GM21723 (cell line): ENCODE results near the gene SI.
"Not testable (repeated sequence)": the region's sequence is repeated elsewhere in the genome, so short reads cannot be mapped to it uniquely, and the experiment has no call there.

Experiments
- ATAC-seq: cut with Tn5 transposase; IDR thresholded peaks from one replicate; pipeline ENCODE4 v1.9.1; 2021; ENCODE audit warnings: mild to moderate bottlenecking, moderate library complexity; ENCODE audit not compliant: unreplicated experiment

SI gene

GRCh38 chr3:165078293-165078692, at the start of gene SI:
SI (minus strand) TSS chr3:165078496; CDS start chr3:165076012, 2,484 bp downstream.
- ATAC-seq = no peak

GRCh38 chr3:165125836-165126235, 47.5 kb upstream of the SI start:
- no peak for ATAC-seq

DNA sequence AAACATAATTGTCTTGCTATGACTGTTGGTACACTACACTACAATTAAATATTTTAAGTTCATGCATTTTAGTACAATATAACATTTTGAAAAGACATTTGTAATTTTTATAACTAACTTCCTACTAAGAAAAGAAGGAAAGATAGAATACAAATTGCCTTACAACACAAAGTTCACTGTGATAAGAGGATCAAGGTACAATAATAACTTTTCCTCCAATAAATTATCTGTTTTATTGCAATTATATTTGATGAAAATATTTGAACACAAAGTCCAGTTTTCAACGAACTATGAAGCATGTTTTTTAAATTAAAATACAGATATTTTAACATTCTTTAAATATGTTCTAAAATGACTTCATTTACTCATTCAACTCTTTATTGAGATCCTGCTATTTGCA, 33.1 kb upstream of the SI start:
- ATAC-seq = no peak

DNA sequence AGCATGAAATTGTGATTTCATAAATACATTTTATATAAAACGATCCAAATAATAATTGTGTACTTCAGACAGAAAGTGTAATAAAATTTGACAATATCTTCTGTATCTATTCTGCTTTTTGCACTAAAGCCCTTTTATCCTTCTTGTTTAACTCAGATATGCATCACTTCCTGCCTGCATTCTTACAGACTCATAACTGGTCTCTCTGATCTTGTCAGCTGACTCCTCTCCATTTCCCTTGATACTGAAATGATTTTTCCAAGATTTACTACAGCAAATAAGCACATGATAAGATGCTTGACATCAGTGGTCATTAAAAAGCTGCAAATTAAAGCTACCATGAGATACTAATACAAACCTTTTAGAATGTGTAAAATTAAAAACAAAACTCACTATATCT, 25.3 kb upstream of the SI start:
- no peak for ATAC-seq

DNA sequence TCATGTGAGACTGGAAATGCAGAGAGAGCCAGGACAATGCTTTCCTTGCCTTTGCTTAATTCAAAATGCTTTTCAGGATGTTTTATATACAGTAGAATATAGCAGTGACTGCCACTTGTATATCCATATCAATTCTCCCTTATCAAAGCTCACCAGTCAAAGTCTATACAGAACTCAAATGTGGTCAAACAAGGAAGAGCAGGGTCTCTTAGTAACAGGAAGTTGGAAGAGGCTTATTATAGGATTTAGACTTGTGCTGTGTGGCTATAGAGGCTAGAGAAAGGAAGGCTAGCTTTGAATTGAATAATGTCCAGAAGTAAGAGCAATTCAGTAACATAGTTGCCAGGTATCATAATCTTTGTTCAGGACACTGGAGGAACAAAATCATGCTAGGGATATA, 4.4 kb upstream of the SI start:
- ATAC-seq = no peak

DNA sequence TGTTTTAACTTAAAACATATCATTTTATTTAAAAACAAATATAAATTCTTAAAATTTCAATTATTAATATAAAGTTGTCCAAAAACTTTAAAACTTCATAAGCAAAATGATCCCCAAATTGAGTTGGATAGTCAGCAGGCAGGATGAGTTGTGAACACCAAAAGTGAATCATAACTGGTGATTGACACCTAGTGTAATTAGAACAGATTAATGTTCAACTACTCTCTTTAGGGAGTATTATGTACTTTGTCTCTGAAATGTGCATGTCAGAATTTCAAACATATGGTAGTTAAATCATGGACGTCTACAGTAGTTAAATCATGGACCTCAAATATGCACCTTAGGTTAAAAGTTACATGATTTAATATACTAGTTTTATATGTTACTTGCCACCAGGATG, 2.9 kb upstream of the SI start:
- ATAC-seq = no peak

GRCh38 chr3:165075695-165076094, 2.6 kb downstream of the SI start:
- ATAC-seq = no peak

DNA sequence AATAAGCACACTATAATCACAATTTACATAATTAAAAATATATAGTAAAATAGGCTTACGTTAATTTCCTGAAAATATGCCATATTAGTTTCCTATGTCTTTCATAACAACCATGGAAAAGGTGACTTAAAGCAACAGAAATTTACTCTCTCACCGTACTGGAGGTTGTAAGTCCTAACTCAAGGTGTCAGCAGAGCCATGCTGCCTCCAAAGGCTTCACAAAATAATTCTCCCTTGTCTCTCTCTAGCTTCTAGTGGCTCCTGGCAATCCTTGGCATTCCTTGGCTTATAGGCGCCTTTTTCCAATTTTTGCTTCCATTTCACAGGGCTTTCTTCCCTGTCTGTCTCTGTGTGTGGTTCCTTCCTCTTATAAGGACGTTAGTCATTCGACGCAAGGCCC, 7.6 kb downstream of the SI start:
- ATAC-seq = no peak

- no peak for ATAC-seq
These were observed 21.8 kb downstream of the SI start for GRCh38 chr3:165056510-165056909.

- ATAC-seq = no peak
These were observed 38.1 kb downstream of the SI start for GRCh38 chr3:165040186-165040585.

GRCh38 chr3:165011557-165011956, 66.7 kb downstream of the SI start:
- ATAC-seq = no peak

DNA sequence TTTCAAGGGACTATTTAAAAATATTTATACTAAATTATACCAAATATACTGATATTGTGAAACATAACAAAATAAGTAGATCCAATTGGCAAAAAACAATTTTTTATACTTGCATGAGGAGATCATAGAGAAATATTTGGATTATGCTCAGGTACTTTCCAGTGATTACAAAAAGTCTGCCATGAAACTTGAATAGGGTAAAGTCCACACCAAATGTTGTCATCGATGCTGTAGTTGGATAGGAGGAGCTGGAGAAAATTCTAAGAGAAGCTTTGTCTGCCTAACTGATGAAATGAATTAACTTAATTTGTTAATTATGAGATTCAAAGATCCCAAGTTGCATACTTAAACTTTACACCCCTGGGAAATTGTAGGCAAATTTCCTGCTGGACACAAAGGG, 93.3 kb downstream of the SI start:
- no peak for ATAC-seq

- ATAC-seq = no peak
These were observed 115.7 kb downstream of the SI start for GRCh38 chr3:164962610-164963009.

- no peak for ATAC-seq
These were observed 125.3 kb downstream of the SI start for GRCh38 chr3:164952966-164953365.

GRCh38 chr3:164951403-164951802, 126.9 kb downstream of the SI start:
- not testable (repeated sequence) for ATAC-seq

- ATAC-seq = no peak
These were observed 137.6 kb downstream of the SI start for GRCh38 chr3:164940745-164941144.

DNA sequence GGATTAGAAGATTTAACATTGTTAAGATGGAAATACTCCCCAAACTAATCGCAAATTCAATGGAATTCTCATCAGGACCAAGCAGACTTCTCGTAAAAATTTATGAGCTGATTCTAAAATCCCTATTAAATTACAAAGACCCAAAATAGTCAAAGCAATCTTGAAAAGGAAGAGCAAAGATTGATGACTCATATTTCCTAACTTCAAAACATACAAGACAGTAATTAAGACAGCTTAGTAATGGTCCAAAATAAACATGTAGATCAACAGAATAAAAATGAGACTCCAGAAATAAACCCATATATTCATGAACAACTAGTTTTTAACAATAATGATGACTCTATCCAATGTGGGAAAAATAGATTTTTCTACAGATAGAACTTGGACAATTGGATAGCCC, 148.7 kb downstream of the SI start:
- no peak for ATAC-seq
